ENCODE measurements around the gene SLC25A22. TPM values are rescaled to one million over a fixed set of nuclear protein-coding genes. Genes with fewer than 3 reads are reported as not detected.

Gene SLC25A22
- total and polyA plus RNA-seq, 3 donors from 2014 or later = 25.1 to 42.4 (median 39.7) TPM

DNA sequence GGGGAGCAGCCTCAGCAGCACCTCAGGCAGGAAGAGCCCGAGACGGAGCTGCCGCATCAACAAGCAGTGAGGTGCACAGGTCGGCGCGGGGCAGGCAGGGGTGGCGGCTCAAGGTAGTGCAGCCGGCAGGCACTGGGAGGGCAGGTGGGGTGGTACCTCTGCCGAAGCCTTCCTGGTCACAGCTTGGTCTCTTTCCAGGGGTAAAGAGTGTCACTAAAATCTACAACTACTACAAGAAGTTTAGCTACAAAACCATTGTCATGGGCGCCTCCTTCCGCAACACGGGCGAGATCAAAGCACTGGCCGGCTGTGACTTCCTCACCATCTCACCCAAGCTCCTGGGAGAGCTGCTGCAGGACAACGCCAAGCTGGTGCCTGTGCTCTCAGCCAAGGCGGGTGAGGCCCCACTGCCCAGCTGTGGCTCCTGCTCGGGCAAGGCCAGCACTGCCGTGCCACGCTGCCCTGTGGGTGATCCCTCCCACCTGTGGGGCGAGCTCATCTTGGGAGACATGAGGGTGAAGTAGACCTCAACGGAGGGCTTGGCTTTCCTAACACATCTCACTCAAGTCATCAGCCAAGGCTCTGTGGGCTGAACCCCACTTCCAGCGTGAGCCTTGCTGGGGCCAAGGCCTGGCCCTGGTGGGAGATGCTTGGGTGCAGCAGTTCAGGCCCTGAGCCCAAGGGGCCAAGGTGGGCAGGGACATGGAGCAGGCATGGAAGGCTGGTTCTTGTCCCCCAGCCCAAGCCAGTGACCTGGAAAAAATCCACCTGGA, 34.3 kb downstream of the SLC25A22 start:
- Histone ChIP-seq H3K27ac (no peak overlapping the region), H3K4me3 (no peak overlapping the region), H3K27me3 (no peaks in the 10 kb centered on the region), H3K36me3 (ENCODE audit: low read depth, missing control alignments) (no peaks in the 10 kb centered on the region), H3K9me3 (no peaks in the 10 kb centered on the region), H3K4me1 (no peaks in the 10 kb centered on the region)
- WGBS, 2 donors = 71 to 90% methylated on average over 17 to 22 of the region's 22 CpGs
- no peak for DNase-seq
- intact Hi-C loops (cut with DNase I; ENCODE audit: low total_unique reads) = no loop called here
- TF ChIP-seq CTCF (IDR thresholded peaks at IDR 0.05) (no peak), POLR2A (IDR thresholded peaks at IDR 0.05) (no peak)

GRCh38 chr11:763073-763463, 35.0 kb downstream of the SLC25A22 start:
- Histone ChIP-seq H3K27ac (no peak overlapping the region), H3K27me3 (no peaks in the 10 kb centered on the region), H3K36me3 (ENCODE audit: low read depth, missing control alignments) (no peaks in the 10 kb centered on the region), H3K9me3 (no peaks in the 10 kb centered on the region), H3K4me1 (no peaks in the 10 kb centered on the region), H3K4me3 (no peak overlapping the region)
- DNase-seq = no peak
- TF ChIP-seq CTCF (IDR thresholded peaks at IDR 0.05) (no peak), POLR2A (IDR thresholded peaks at IDR 0.05) (no peak)
- intact Hi-C loops (cut with DNase I; ENCODE audit: low total_unique reads) = no loop called here
- 69 to 76% methylated on average over 17 to 19 of the region's 24 CpGs for WGBS, 2 donors

DNA sequence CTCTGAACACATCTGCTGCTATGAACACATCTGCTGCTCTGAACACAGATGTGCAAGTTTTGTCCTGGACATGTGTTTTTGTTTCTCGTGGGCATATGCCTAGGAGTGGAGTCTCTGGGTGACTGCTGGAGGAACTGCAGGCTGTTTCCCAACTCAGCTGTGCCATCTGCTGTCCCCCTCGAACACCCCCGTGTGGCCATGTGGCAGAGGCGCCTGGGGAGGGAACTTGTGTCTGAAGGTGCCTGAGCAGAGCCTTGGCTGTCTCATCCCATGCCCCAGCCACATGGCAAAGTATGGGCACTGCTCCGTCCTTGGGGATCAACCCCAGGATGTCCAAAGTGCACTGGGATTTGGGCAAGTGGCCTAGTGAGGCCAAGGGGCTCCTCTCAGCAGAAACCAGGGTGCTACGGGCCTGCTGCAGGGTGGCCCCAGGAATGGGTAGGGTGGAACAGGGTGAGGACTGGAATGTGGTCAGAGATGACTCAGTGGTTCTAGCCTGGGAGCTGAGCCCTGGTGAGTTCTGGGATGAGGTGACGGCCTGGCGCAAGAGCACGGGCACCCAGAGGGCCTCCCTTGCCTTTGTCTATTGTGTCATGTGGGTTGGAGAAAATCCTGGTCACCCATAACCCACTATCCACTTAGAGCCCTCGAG, 35.5 kb downstream of the SLC25A22 start:
- no peak for DNase-seq
- H3K4me3 ChIP-seq = no peak overlapping the region
- no peak overlapping the region for H3K27ac ChIP-seq
- H3K27me3 ChIP-seq = no peaks in the 10 kb centered on the region
- no peaks in the 10 kb centered on the region for H3K4me1 ChIP-seq
- intact Hi-C loops (cut with DNase I; ENCODE audit: low total_unique reads) = no loop called here
- H3K36me3 ChIP-seq (ENCODE audit: low read depth, missing control alignments) = no peaks in the 10 kb centered on the region
- WGBS, 2 donors = 67 to 70% methylated on average over 7 to 10 of the region's 10 CpGs
- H3K9me3 ChIP-seq = no peaks in the 10 kb centered on the region
- TF ChIP-seq POLR2A (IDR thresholded peaks at IDR 0.05) = no peak
- TF ChIP-seq CTCF (IDR thresholded peaks at IDR 0.05) = no peak

- no peak overlapping the region for H3K27ac ChIP-seq
- H3K9me3 ChIP-seq = no peaks in the 10 kb centered on the region
- H3K36me3 ChIP-seq (ENCODE audit: low read depth, missing control alignments) = no peaks in the 10 kb centered on the region
- H3K4me1 ChIP-seq = no peaks in the 10 kb centered on the region
- no peak overlapping the region for H3K4me3 ChIP-seq
- TF ChIP-seq POLR2A (IDR thresholded peaks at IDR 0.05) (no peak), CTCF (IDR thresholded peaks at IDR 0.05) (no peak)
- intact Hi-C loops (cut with DNase I; ENCODE audit: low total_unique reads) = no loop called here
- no peak for DNase-seq
- WGBS, 2 donors = 90 to 93% methylated on average over 8 of the region's 8 CpGs
- H3K27me3 ChIP-seq = no peaks in the 10 kb centered on the region
These were observed 36.5 kb downstream of the SLC25A22 start for GRCh38 chr11:761526-762108.

Measured in testis (tissue), 3 donors.